GM12892 (cell line): ENCODE results near the gene PANK1.

Experiments used
- DNase-seq: peaks from one replicate; pipeline ENCODE4 v3.0.0; 2011; ENCODE audit not compliant: insufficient read length
- FAIRE-seq: peaks from 2 replicates; lab custom pipeline; 2011; peaks lifted over from hg19 to GRCh38; lab: Jason Lieb, UNC
- POLR2A ChIP-seq: IDR thresholded peaks from 2 replicates; pipeline ENCODE4 v1.6.1; 2011; ENCODE audit warnings: low read depth, low read length, control low read depth
- POLR2AphosphoS5 ChIP-seq: IDR thresholded peaks from 2 replicates; pipeline ENCODE4 v1.6.1; 2011; ENCODE audit warnings: low read depth, low read length, control low read depth
- TAF1 ChIP-seq: IDR thresholded peaks from 2 replicates; pipeline ENCODE4 v1.6.1; 2011; ENCODE audit warnings: low read depth, mild to moderate bottlenecking, control low read depth, low read length, borderline replicate concordance

Gene PANK1

GRCh38 chr10:89566095-89566950 is 78.7 kb downstream of the PANK1 start:
- no peak for TF ChIP-seq POLR2AphosphoS5
- TF ChIP-seq POLR2A, result no peak
- no peak for TF ChIP-seq TAF1
- FAIRE-seq, result no peak
- DNase-seq, result no peak

GRCh38 chr10:89565180-89565579 is 79.9 kb downstream of the PANK1 start:
- FAIRE-seq, result no peak
- DNase-seq, result no peak
- TF ChIP-seq POLR2AphosphoS5 (no peak), POLR2A (no peak), TAF1 (no peak)

- FAIRE-seq, result no peak
- TF ChIP-seq POLR2A, result no peak
- TF ChIP-seq TAF1, result no peak
- TF ChIP-seq POLR2AphosphoS5, result no peak
- no peak for DNase-seq
These were observed 81.1 kb downstream of the PANK1 start for GRCh38 chr10:89563861-89564478.

GRCh38 chr10:89563311-89563710 is 81.7 kb downstream of the PANK1 start:
- TF ChIP-seq POLR2AphosphoS5, result no peak
- TF ChIP-seq TAF1, result no peak
- no peak for TF ChIP-seq POLR2A
- FAIRE-seq (no peak), DNase-seq (no peak)

GRCh38 chr10:89556600-89556999 is 88.4 kb downstream of the PANK1 start:
- no peak for DNase-seq
- no peak for FAIRE-seq
- TF ChIP-seq POLR2A (no peak), POLR2AphosphoS5 (no peak), TAF1 (no peak)

GRCh38 chr10:89555688-89556445 is 89.2 kb downstream of the PANK1 start:
- FAIRE-seq (no peak), DNase-seq (no peak)
- TF ChIP-seq POLR2A (no peak), TAF1 (no peak), POLR2AphosphoS5 (no peak)

GRCh38 chr10:89554433-89554832 is 90.6 kb downstream of the PANK1 start:
- no peak for TF ChIP-seq POLR2A
- TF ChIP-seq TAF1, result no peak
- TF ChIP-seq POLR2AphosphoS5, result no peak
- FAIRE-seq (no peak), DNase-seq (no peak)

- TF ChIP-seq TAF1 (no peak), POLR2AphosphoS5 (no peak), POLR2A (no peak)
- FAIRE-seq (no peak), DNase-seq (no peak)
These were observed 91.8 kb downstream of the PANK1 start for GRCh38 chr10:89553064-89553734.

- no peak for FAIRE-seq
- no peak for DNase-seq
- no peak for TF ChIP-seq POLR2A
- no peak for TF ChIP-seq TAF1
- TF ChIP-seq POLR2AphosphoS5, result no peak
These were observed 92.8 kb downstream of the PANK1 start for GRCh38 chr10:89552213-89552612.

GRCh38 chr10:89550509-89550908 is 94.5 kb downstream of the PANK1 start:
- DNase-seq (no peak), FAIRE-seq (no peak)
- no peak for TF ChIP-seq TAF1
- TF ChIP-seq POLR2A, result no peak
- TF ChIP-seq POLR2AphosphoS5, result no peak

GRCh38 chr10:89549510-89549909 is 95.5 kb downstream of the PANK1 start:
- FAIRE-seq (no peak), DNase-seq (no peak)
- no peak for TF ChIP-seq TAF1
- no peak for TF ChIP-seq POLR2AphosphoS5
